BLaER1 (cell line): ENCODE data around the gene WNT3A.

Source experiments
- H3K27ac ChIP-seq: shearing (Covaris generic); formaldehyde crosslinking; 2 replicates; pipeline ENCODE4 v1.8.1; 2022
- H3K27me3 ChIP-seq: shearing (Covaris generic); formaldehyde crosslinking; 2 replicates; pipeline ENCODE4 v1.8.1; 2022
- H3K36me3 ChIP-seq: shearing (Covaris generic); formaldehyde crosslinking; 2 replicates; pipeline ENCODE4 v1.8.1; 2022
- H3K4me1 ChIP-seq: shearing (Covaris generic); formaldehyde crosslinking; 2 replicates; pipeline ENCODE4 v1.8.1; 2022
- H3K4me2 ChIP-seq: shearing (Covaris generic); formaldehyde crosslinking; 2 replicates; pipeline ENCODE4 v1.8.1; 2022
- H3K4me3 ChIP-seq: shearing (Covaris generic); formaldehyde crosslinking; 2 replicates; pipeline ENCODE4 v1.8.1; 2022
- H3K9ac ChIP-seq: shearing (Covaris generic); formaldehyde crosslinking; 2 replicates; pipeline ENCODE4 v1.8.1; 2022
- H3K9me3 ChIP-seq: shearing (Covaris generic); formaldehyde crosslinking; 2 replicates; pipeline ENCODE4 v1.8.1; 2022
- H4K20me1 ChIP-seq: shearing (Covaris generic); formaldehyde crosslinking; 2 replicates; pipeline ENCODE4 v1.8.1; 2022
- Cebpa-rat ChIP-seq: shearing (Covaris generic); IDR thresholded peaks from 2 replicates; pipeline ENCODE4 v1.8.1; 2022

WNT3A gene

GRCh38 chr1:228058172-228058948 is 51.6 kb downstream of the WNT3A start:
- Histone ChIP-seq H3K4me3 (no peak overlapping the region), H3K9ac (no peak overlapping the region), H3K27ac (no peak overlapping the region), H4K20me1 (no peaks in the 10 kb centered on the region), H3K36me3 (no peaks in the 10 kb centered on the region), H3K4me2 (no peak overlapping the region), H3K4me1 (no peaks in the 10 kb centered on the region), H3K9me3 (no peaks in the 10 kb centered on the region), H3K27me3 (peaks cover 2% of the 10 kb centered on the region)
- no peak for TF ChIP-seq Cebpa-rat

- Histone ChIP-seq H3K27me3 (peaks cover 2% of the 10 kb centered on the region), H3K9ac (no peak overlapping the region), H3K27ac (no peak overlapping the region), H3K36me3 (no peaks in the 10 kb centered on the region), H3K4me3 (no peak overlapping the region), H4K20me1 (no peaks in the 10 kb centered on the region), H3K9me3 (no peaks in the 10 kb centered on the region), H3K4me2 (no peak overlapping the region), H3K4me1 (no peaks in the 10 kb centered on the region)
- no peak for TF ChIP-seq Cebpa-rat
These were observed 52.3 kb downstream of the WNT3A start for GRCh38 chr1:228058949-228059633.

- peaks cover 2% of the 10 kb centered on the region for H3K27me3 ChIP-seq
- H3K27ac ChIP-seq: no peak overlapping the region
- no peak overlapping the region for H3K9ac ChIP-seq
These were observed 53.0 kb downstream of the WNT3A start for GRCh38 chr1:228059634-228060457.

GRCh38 chr1:228060458-228061190 is 53.8 kb downstream of the WNT3A start:
- H4K20me1 ChIP-seq: no peaks in the 10 kb centered on the region
- H3K27me3 ChIP-seq: peaks cover 2% of the 10 kb centered on the region
- no peak overlapping the region for H3K27ac ChIP-seq
- H3K4me3 ChIP-seq: no peak overlapping the region
- no peak overlapping the region for H3K9ac ChIP-seq
- TF ChIP-seq Cebpa-rat: no peak
- no peaks in the 10 kb centered on the region for H3K4me1 ChIP-seq
- no peaks in the 10 kb centered on the region for H3K9me3 ChIP-seq
- no peaks in the 10 kb centered on the region for H3K36me3 ChIP-seq
- no peak overlapping the region for H3K4me2 ChIP-seq

More at GRCh38 chr1:228059634-228060457, 53.0 kb downstream of the WNT3A start:
- Histone ChIP-seq H3K9me3 (no peaks in the 10 kb centered on the region), H3K36me3 (no peaks in the 10 kb centered on the region), H3K4me3 (no peak overlapping the region), H4K20me1 (no peaks in the 10 kb centered on the region), H3K4me1 (no peaks in the 10 kb centered on the region), H3K4me2 (no peak overlapping the region)
- TF ChIP-seq Cebpa-rat: no peak

- Histone ChIP-seq H3K36me3 (no peaks in the 10 kb centered on the region), H3K4me2 (no peak overlapping the region), H3K27me3 (peaks cover 6% of the 10 kb centered on the region; the same call in 1 of the 2 replicates), H3K4me3 (no peak overlapping the region), H3K4me1 (no peaks in the 10 kb centered on the region), H3K9ac (no peak overlapping the region), H3K27ac (no peak overlapping the region), H3K9me3 (no peaks in the 10 kb centered on the region), H4K20me1 (no peaks in the 10 kb centered on the region)
- TF ChIP-seq Cebpa-rat: no peak
These were observed 54.8 kb downstream of the WNT3A start for GRCh38 chr1:228061411-228062084.

- Histone ChIP-seq H3K9me3 (no peaks in the 10 kb centered on the region), H4K20me1 (no peaks in the 10 kb centered on the region), H3K4me1 (no peaks in the 10 kb centered on the region), H3K27ac (no peak overlapping the region), H3K27me3 (peaks cover 13% of the 10 kb centered on the region; the same call in 1 of the 2 replicates), H3K4me3 (no peak overlapping the region), H3K36me3 (no peaks in the 10 kb centered on the region), H3K9ac (no peak overlapping the region), H3K4me2 (no peak overlapping the region)
- no peak for TF ChIP-seq Cebpa-rat
These were observed 55.4 kb downstream of the WNT3A start for GRCh38 chr1:228062085-228062791.

GRCh38 chr1:228062812-228063211 is 56.0 kb downstream of the WNT3A start:
- Histone ChIP-seq H3K4me1 (no peaks in the 10 kb centered on the region), H3K9ac (no peak overlapping the region), H3K9me3 (no peaks in the 10 kb centered on the region), H3K4me2 (no peak overlapping the region), H3K27ac (no peak overlapping the region), H3K27me3 (peaks cover 15% of the 10 kb centered on the region; the same call in 1 of the 2 replicates), H3K36me3 (no peaks in the 10 kb centered on the region), H4K20me1 (no peaks in the 10 kb centered on the region), H3K4me3 (no peak overlapping the region)
- TF ChIP-seq Cebpa-rat: no peak
